Stimulated activated CD4-positive, alpha-beta T cell treated with anti-CD3 and anti-CD28 coated beads, TNF-alpha, amount 100 ng/mL, for 1 hour (primary cell): ENCODE measurements around the gene UBE2E2.

Experiments
- DNase-seq, 3 donors: peaks; one replicate each; pipeline ENCODE4 v3.0.0-alpha.2; 2020; ENCODE audit warnings: low read depth in 3 of 3, low spot score in 1 of 3

Gene UBE2E2

GRCh38 chr3:23474580-23475357, 271.6 kb downstream of the UBE2E2 start:
- no peak for DNase-seq

DNA sequence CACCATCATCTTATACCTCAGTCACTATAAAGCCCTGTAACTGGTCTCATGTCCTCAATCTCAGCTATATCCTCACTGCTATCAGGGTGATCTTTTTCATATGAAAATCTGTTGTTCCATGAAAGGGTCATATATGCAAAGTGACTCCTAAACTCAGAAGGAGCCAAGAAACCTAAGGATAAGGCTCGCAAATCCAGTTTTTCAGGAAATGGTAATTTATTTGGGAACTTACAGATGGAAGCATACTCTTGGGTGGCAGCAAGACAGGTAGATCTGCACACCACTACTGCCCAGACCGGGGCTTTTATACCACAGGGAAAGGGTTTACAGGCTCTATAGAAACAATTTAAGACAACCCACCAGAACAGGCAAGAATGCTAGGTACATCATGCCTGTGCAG, 272.3 kb downstream of the UBE2E2 start:
- DNase-seq: no peak

- no peak for DNase-seq
Observed at GRCh38 chr3:23479026-23479425, 275.9 kb downstream of the UBE2E2 start.

GRCh38 chr3:23479615-23480328, 276.6 kb downstream of the UBE2E2 start:
- no peak for DNase-seq

DNA sequence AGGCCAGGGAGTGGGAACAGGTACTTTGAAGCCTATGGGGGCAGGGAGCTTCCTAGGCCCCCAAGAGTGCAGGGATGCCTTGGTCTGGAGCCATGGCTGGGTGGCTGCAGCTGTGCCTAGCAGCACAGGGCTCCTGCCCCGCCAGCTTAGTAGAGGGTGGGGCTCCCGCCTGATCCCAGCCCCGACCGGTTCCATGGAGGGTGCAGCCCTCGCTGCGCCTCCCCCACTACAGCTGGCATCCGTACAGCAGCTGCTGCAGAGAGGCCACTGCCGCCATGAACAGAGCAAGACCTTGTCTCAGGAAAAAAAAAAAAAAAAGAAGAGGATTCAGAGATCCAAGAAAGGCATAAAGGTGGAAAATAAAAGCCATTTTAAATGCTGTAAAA, 277.2 kb downstream of the UBE2E2 start:
- DNase-seq: no peak

DNA sequence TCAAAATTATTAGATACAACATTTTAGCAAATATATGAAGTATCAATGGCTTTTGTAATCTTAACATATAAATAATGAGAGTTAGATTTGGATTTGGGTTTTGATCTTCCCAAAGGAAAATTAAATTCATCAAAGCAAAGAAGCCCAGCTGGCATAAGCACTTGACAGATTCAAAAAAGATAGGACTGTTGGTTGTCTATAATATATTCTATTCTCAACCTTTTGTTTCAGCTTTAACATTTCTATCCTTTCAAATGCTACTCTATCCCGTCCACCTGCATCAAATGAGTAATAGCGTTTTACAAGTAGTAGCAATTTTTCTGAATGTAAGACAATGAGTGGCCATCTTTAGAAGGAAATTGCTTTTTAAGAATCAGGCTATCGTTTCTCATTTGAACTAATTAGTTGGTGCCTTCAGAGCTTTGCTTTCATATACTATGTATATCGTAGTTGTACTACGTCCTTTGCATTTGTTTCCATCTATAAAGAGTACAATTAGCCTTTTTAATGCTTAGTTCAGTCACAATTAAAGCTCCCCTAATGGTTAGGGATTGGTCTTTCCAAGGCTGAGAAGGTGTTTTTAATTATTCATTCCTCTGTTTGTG, 278.0 kb downstream of the UBE2E2 start:
- no peak for DNase-seq

DNA sequence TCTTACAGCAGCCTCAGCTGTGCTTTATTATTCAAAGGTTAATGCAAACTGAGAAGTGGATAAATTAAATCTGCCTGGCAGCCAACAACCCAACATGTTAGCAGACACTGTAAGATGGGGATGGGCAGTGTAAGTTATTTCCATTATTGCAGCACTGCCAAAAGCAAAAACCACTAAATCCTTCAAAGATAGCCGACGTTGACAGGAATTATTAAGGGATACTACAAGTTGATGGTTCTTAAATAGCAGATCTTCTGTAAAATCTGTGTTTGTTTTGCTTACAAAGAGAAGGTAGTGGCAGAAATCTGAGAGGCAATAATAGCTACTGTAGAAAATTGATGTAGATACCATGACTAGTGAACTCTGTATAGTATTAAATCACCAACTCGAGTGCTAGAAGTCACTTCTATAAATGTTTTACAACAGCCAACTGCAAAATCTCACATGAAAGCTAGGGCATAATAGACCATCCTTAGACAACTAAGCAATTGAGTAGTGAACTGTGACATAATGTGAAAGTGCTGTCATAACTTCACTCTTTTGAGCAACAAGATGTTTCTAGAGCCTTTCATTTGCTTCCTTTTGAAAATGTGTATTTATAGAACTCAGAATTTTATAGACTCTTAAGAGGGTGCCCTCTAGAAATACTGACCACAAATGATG, 278.6 kb downstream of the UBE2E2 start:
- DNase-seq: no peak

DNA sequence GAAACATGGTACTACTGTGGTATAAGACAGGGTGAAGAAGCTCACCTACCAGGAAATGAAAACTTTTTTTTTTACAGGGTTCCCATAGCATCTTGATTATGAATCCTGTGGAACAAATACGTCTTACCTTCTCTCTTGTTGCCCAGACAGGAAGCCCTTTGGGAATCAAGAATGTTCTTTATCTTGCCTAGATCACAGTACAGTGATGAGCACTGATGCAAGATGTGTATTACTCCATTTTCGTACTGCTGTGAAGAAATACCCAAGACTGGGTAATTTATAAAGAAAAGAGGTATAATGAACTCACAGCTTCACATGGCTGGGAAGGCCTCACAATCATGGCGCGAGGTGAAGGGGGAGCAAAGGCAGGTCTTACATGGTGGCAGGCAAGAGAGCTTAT, 281.3 kb downstream of the UBE2E2 start:
- DNase-seq: no peak

- DNase-seq: no peak
Observed at GRCh38 chr3:23485922-23486321, 282.8 kb downstream of the UBE2E2 start.

GRCh38 chr3:23487015-23487414, 283.9 kb downstream of the UBE2E2 start:
- no peak for DNase-seq

GRCh38 chr3:23488618-23489017, 285.5 kb downstream of the UBE2E2 start:
- DNase-seq: no peak

DNA sequence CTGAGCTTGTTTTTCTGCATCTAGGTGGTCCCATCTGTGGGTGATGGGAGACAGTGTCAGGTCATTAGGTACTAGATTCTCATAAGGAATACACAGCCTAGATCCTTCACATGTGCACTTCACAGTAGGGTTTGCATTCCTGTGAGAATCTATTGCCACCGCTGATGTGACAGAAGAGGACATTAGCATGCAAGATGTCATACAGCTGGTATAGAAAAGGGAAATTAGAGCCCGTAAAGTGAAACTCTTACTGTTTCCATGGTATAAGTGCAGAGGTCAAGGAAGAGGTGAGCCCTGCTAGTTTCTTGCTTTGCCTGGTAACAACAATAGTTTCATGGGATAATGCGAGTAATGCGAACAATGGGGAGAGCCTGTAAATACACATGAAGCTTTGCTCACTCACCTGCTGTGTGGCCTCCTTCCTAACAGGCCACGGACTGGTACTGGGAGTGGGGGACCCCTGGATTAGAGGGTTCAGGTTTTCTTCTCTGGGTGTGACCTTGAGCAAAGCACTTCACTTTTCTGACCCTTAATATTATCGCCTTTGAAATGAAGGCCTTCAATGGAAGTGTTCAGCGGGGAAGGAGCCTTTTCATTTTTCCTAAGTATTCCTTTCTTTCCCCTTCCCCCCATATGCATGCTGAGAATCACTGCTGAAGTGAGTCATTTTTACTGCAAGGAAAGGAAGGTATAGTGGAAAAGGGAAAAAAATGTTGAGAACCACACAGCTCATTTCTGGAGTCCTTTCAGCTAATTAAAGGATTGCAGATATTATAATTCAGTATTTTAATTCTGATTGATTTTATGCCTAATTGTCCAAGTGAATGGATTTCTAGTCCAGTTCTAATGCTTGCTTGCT, 286.4 kb downstream of the UBE2E2 start:
- DNase-seq: no peak

GRCh38 chr3:23490459-23490858, 287.3 kb downstream of the UBE2E2 start:
- no peak for DNase-seq

- no peak for DNase-seq
Observed at GRCh38 chr3:23492057-23492456, 288.9 kb downstream of the UBE2E2 start.

DNA sequence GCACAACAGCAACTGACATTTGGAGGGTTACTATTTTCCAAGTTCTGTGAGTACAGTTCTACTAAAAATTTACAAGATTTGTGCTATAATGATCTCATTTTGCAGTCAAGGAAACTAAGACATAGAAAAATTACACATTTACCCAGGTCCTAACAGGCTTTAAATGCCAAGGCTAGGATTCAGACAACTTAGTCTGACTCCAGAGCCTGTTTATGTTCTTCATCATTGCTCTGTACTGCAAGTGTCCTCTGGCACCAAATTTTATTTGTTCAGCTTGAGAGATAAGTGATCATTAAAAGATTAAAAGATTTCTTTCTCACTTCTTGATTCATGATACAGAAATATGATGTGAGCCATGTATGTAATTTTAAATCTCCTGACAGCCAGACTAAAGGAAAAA, 290.8 kb downstream of the UBE2E2 start:
- DNase-seq: no peak

DNA sequence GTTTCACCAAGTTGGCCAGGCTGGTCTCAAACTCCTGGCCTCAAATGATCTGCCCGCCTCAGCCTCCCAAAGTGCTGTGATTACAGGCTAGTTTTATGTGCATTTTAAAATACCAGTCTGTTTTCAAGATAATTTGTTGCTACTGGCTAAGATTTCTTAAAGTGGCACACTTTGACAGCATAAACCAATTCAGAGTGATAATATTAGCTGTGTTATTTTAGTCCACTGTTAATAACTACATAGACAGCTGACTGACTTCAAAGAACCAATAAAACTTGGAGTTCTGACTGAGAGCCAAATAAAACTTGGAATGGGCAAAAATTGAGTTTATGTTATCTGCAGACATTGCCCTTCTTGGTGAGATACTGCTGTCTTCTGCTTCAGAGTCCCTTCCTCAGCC, 291.8 kb downstream of the UBE2E2 start:
- DNase-seq: no peak

DNA sequence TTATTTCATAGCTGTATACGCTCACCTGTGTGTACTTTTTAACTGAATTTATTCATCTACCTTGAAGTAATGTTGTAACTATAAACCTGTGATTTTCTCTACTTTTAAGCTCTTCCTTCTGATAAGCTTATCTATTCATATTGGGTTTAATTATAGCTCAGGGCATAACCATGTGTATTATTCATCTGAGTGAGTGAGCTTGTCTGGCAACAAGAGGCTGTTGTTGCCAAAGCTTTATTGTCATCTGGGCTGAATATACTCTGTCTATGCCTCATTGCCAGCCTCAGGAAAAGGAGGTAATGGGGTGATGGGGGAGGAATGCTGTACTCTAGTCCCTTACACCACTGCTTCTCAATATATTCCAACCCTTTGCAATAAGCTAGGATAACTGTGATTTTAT, 292.4 kb downstream of the UBE2E2 start:
- no peak for DNase-seq

DNA sequence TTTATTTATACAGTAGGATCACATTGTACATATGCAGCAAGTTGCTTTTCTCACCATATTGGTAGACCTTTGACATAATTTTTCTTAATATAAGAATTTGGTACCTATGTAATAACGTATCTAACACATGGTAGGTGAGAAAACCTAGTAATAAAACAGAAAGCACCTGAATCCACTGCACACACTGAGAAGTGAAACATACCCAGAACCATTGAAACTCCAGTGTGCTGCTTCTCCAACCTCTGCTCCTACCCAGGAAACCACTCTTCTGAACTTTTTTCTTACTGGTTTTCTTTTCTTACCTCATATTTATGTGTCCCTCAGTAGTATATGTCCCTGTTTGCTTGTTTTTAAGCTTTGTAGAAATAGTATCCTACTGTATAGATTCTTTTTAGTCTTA, 293.0 kb downstream of the UBE2E2 start:
- DNase-seq: no peak

- DNase-seq: no peak
Observed at GRCh38 chr3:23497156-23497555, 294.0 kb downstream of the UBE2E2 start.

DNA sequence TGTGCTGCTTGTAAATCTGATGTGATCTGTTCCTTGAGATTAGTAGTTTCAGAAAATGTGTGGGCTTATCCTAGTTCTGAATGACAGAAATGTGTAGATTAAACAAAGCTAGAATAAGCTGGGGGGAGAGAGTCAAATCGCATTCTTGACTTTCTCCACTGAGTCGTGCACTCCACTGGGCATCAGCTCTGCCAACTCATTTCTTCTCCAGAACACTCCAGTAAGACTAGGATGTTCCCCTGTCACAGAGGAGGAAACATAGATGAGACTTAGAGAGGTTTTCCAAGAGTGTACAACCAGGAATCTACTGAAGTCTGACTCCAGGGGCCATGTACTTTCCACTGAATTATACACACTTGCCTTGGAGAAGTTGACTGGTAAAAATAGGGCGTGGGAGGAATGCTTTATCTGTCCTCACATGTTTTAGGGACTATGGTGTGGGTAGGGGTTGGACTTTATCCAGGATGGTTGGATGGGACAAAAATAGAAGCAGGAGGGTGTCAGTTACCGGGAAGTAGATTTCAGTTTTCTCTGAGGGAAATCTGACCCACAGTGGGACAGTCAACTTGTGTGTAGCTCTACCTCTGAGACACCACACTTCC, 298.2 kb downstream of the UBE2E2 start:
- DNase-seq: no peak

- no peak for DNase-seq
Observed at GRCh38 chr3:23508464-23508863, 305.3 kb downstream of the UBE2E2 start.
